Panc1 (cell line): Measurements from ENCODE around the gene DPM2. TPM values are rescaled to one million over a fixed set of nuclear protein-coding genes. Genes with fewer than 3 reads are reported as not detected.
A peak's percentile ranks its signal among the peaks of the same experiment; 100 is the strongest.

Source experiments
- ATAC-seq: fragments of 200-7000 bp; cut with Tn5 transposase; 2 replicates; pipeline ENCODE4 v1.9.1; 2020; ENCODE audit warnings: mild to moderate bottlenecking, moderate library complexity
- BruUV-seq: library from RNA; stranded (reverse); fragments of 400-500 nt; replicated peaks from 2 replicates; lab custom pipeline; 2021; lab: Mats Ljungman, UMichigan
- CTCF ChIA-PET: fragments of 300-600 bp; sonication (Branson Sonifier 250); formaldehyde crosslinking; loops from one replicate; lab custom pipeline; 2022; ENCODE audit warnings: antibody characterized with exemption; lab: Charles Lee
- POLR2A ChIA-PET: fragments of 300-600 bp; sonication (Branson Sonifier 250); formaldehyde crosslinking; loops from one replicate; lab custom pipeline; 2022; ENCODE audit warnings: antibody characterized with exemption; lab: Charles Lee
- DNase-seq: peaks from one replicate; pipeline ENCODE4 v3.0.0-alpha.2; 2010; ENCODE audit warnings: low read depth, low spot score
- H3K27ac ChIP-seq: 2 replicates; pipeline ENCODE4 v1.5.1; 2011; ENCODE audit warnings: mild to moderate bottlenecking, low read length, inconsistent platforms
- H3K27me3 ChIP-seq: fragments of 200-500 bp; sonication (Bioruptor generic); 2 replicates; pipeline ENCODE4 v1.6.0; 2014; ENCODE audit warnings: low read length, inconsistent platforms; ENCODE audit not compliant: control insufficient read depth, insufficient read depth
- H3K36me3 ChIP-seq: fragments of 200-500 bp; sonication (Bioruptor generic); 2 replicates; pipeline ENCODE4 v1.5.1; 2014; ENCODE audit warnings: inconsistent platforms, mild to moderate bottlenecking, low read length, moderate library complexity; ENCODE audit not compliant: control insufficient read depth, insufficient read depth
- H3K4me1 ChIP-seq: 2 replicates; pipeline ENCODE4 v1.5.1; 2011; ENCODE audit warnings: inconsistent platforms, mild to moderate bottlenecking, low read length, moderate library complexity; ENCODE audit not compliant: control insufficient read depth, insufficient read depth
- H3K4me3 ChIP-seq, 2 experiments: 2 replicates each; pipeline ENCODE4 v1.5.1; 2011 to 2012; ENCODE audit warnings: low read depth in 2 of 2, low read length in 2 of 2, mild to moderate bottlenecking in 2 of 2, inconsistent platforms in 1 of 2, moderate library complexity in 1 of 2
- H3K9me3 ChIP-seq: fragments of 200-500 bp; sonication (Bioruptor generic); 2 replicates; pipeline ENCODE4 v1.5.1; 2014; ENCODE audit warnings: low read depth, mild to moderate bottlenecking, inconsistent platforms, low read length, moderate library complexity; ENCODE audit not compliant: control insufficient read depth, insufficient read depth
- CTCF ChIP-seq: fragments of 450-650 bp; IDR thresholded peaks from 2 replicates; pipeline ENCODE4 v1.5.1; 2017; ENCODE audit warnings: mild to moderate bottlenecking
- POLR2AphosphoS5 ChIP-seq: IDR thresholded peaks from 2 replicates; pipeline ENCODE4 v1.6.1; 2012; ENCODE audit warnings: mild to moderate bottlenecking, low read depth, low read length, moderate library complexity
- REST ChIP-seq, 2 experiments: IDR thresholded peaks; 2 replicates each; pipeline ENCODE4 v1.6.1; 2011 to 2012; ENCODE audit warnings: low read depth in 2 of 2, control low read depth in 1 of 2, low read length in 1 of 2, mild to moderate bottlenecking in 1 of 2, moderate library complexity in 1 of 2; ENCODE audit not compliant: insufficient read depth in 1 of 2
- SIN3A ChIP-seq: IDR thresholded peaks from 2 replicates; pipeline ENCODE4 v1.6.1; 2012; ENCODE audit warnings: low read depth, mild to moderate bottlenecking, low read length, moderate library complexity, borderline replicate concordance; ENCODE audit not compliant: insufficient read depth
- TCF7L2 ChIP-seq: IDR thresholded peaks from 2 replicates; pipeline ENCODE4 v1.6.1; 2011; ENCODE audit warnings: mild to moderate bottlenecking, low read depth, low read length, inconsistent platforms
- in situ Hi-C: cut with HindIII; loops from 2 replicates; pipeline ENCODE4 v1.10.0; 2016; ENCODE audit warnings: low sequenced_read_pairs, low pct_unique_long_range_greater_than_20kb
- intact Hi-C: fragments of 100-400 bp; cut with micrococcal nuclease; formaldehyde crosslinking; loops from one replicate; pipeline ENCODE4 v1.10.0; 2022; ENCODE audit not compliant: unreplicated experiment
- total RNA-seq: library from RNA; stranded (reverse); gene quantifications from one replicate; pipeline ENCODE4 v1.2.1, GENCODE V29; 2021; ENCODE audit not compliant: unreplicated experiment

Gene DPM2
- total RNA-seq, 1 experiment from 2014 or later = 58.7 TPM

- no peak overlapping the region for H3K4me3 ChIP-seq
- in situ Hi-C loops (no loop called here), intact Hi-C loops (no loop called here)
- POLR2A ChIA-PET = no interaction called here
- H3K4me1 ChIP-seq = peaks cover 10% of the 10 kb centered on the region
- TF ChIP-seq REST (IDR thresholded peaks at IDR 0.05; ENCODE audit: insufficient read depth in 1 of 2, low read depth in 2 of 2, low read length in 1 of 2) (no peak), CTCF (no peak), SIN3A (no peak), TCF7L2 (no peak), POLR2AphosphoS5 (no peak)
- H3K36me3 ChIP-seq = peaks cover 7% of the 10 kb centered on the region; the same call in 1 of the 2 replicates
- H3K9me3 ChIP-seq = no peaks in the 10 kb centered on the region; the same call in 1 of the 2 replicates
- no TSS peak for BruUV-seq
- no peaks in the 10 kb centered on the region for H3K27me3 ChIP-seq
- no peak overlapping the region for H3K27ac ChIP-seq
- CTCF ChIA-PET = no interaction called here
- ATAC-seq (peak; percentile 36; the same call in 1 of the 2 replicates), DNase-seq (no peak)
These were observed 40.4 kb downstream of the DPM2 start for GRCh38 chr9:127897193-127897692.

- ChIA-PET CTCF (no interaction called here), POLR2A (no interaction called here)
- H3K4me1 ChIP-seq = peaks cover 10% of the 10 kb centered on the region
- BruUV-seq = no TSS peak
- intact Hi-C loops = no loop called here
- peaks cover 7% of the 10 kb centered on the region; the same call in 1 of the 2 replicates for H3K36me3 ChIP-seq
- no peak for TF ChIP-seq CTCF
- TF ChIP-seq POLR2AphosphoS5 = no peak
- TF ChIP-seq TCF7L2 = no peak
- no peak for TF ChIP-seq SIN3A
- TF ChIP-seq REST (IDR thresholded peaks at IDR 0.05; ENCODE audit: insufficient read depth in 1 of 2, low read depth in 2 of 2, low read length in 1 of 2) = no peak
- H3K27me3 ChIP-seq = no peaks in the 10 kb centered on the region
- DNase-seq = no peak
- H3K4me3 ChIP-seq = no peak overlapping the region
- H3K9me3 ChIP-seq = no peaks in the 10 kb centered on the region; the same call in 1 of the 2 replicates
- no peak for ATAC-seq
- H3K27ac ChIP-seq = no peak overlapping the region
- in situ Hi-C loops = no loop called here
These were observed 41.1 kb downstream of the DPM2 start for GRCh38 chr9:127896395-127897192.
